ENCODE data around the gene IL13RA1. TPM values are rescaled to one million over a fixed set of nuclear protein-coding genes. Genes with fewer than 3 reads are reported as not detected.

The IL13RA1 gene
- total RNA-seq, 1 donor from 2014 or later, result 29.6 TPM

DNA sequence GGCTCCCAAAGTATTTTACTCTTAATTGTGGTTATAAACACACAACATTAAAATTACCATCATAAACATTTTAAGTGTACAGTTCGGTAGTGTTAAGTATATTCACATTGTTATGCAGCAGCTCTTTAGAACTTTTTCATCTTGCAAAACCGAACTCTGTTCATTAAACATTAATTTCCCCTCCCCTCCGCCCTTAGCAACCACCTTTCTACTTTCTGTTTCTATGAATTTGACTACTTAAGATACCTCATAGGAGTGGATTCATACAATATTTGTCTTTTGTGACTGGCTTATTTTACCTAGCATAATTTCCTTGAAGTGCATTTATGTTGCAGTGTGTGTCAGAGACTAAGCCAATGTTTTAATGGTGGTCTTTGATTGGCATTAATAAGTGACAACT is 32.6 kb downstream of the IL13RA1 start:
- peaks cover 0 to 5% of the 10 kb centered on the region in 2 donors for H3K4me1 ChIP-seq
- peaks cover 0 to 18% of the 10 kb centered on the region in 2 donors for H3K36me3 ChIP-seq
- TF ChIP-seq, protein P1, sequence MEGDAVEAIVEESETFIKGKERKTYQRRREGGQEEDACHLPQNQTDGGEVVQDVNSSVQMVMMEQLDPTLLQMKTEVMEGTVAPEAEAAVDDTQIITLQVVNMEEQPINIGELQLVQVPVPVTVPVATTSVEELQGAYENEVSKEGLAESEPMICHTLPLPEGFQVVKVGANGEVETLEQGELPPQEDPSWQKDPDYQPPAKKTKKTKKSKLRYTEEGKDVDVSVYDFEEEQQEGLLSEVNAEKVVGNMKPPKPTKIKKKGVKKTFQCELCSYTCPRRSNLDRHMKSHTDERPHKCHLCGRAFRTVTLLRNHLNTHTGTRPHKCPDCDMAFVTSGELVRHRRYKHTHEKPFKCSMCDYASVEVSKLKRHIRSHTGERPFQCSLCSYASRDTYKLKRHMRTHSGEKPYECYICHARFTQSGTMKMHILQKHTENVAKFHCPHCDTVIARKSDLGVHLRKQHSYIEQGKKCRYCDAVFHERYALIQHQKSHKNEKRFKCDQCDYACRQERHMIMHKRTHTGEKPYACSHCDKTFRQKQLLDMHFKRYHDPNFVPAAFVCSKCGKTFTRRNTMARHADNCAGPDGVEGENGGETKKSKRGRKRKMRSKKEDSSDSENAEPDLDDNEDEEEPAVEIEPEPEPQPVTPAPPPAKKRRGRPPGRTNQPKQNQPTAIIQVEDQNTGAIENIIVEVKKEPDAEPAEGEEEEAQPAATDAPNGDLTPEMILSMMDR (IDR thresholded peaks at IDR 0.05), result no peak
- H3K4me3 ChIP-seq, result no peak overlapping the region
- intact Hi-C loops (cut with DNase I), result loop anchor here (5.0 kb wide), 1 partner anchor 47 kb away; no protein-coding TSS in a partner anchor
- no peaks in the 10 kb centered on the region for H3K27me3 ChIP-seq
- H3K9me3 ChIP-seq, result no peaks in the 10 kb centered on the region
- DNase-seq (ENCODE audit: low spot score in 2 of 2), result no peak
- no peak overlapping the region for H3K27ac ChIP-seq

DNA sequence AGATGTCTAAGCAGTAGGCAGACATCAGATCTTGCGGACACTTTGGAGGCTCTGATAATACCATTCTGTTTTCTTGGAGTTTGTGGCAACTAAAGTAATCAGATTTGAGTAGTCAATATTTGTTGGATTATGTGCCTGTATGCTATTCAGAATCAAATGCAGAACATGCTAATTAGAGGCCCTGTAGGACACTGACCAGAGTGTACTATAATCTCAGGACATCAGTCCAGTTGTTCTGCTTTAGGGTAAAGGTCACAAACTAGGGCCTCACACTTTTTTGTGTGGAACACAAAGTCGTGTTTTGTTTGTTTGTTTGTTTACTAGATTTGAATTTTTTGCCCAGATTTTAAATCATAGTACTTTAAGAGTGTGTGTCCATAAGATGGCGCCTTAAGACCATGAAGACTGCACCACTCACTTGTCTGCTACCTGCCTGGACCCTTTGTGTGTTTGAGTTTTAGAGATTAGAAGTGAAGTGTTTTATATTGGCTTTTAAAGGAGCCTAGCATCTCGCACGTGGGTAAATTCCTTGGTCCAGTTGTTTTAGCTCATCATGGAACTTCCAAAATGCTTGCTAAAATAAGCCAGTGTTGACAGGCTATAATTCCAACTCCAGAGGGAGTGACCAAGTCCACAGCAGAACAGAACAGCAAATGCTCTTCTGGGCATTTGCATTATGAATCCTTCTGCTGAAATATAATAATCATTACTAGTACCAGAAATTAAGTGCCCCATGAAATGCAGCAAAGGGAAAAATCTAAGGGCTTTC is 34.7 kb downstream of the IL13RA1 start:
- Histone ChIP-seq H3K9me3 (no peaks in the 10 kb centered on the region), H3K36me3 (peaks cover 0 to 18% of the 10 kb centered on the region in 2 donors), H3K4me3 (no peak overlapping the region), H3K4me1 (no peaks in the 10 kb centered on the region), H3K27ac (no peak overlapping the region), H3K27me3 (no peaks in the 10 kb centered on the region)
- DNase-seq (ENCODE audit: low spot score in 2 of 2), result no peak
- intact Hi-C loops (cut with DNase I), result loop anchor here (5.0 kb wide), 1 partner anchor 45 kb away; no protein-coding TSS in a partner anchor
- TF ChIP-seq, protein P1 (IDR thresholded peaks at IDR 0.05), result no peak

DNA sequence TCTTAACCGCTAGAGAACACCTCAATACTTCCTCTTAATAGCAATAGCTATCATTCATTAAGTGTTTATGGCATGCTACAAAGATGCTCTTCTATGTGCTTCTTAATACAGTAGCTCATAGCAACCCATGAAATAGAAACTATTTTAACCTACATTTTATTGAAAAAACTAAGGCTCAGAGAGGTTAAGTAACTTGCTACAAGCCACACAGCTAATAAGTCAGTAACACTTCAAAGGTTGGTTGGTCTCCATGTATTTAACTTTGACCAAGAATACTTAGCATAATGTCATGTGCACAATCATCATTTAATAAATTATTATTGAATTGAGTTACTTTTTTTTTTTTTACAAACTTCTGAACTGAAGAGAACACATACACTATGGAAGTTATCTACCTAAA is 36.1 kb downstream of the IL13RA1 start:
- Histone ChIP-seq H3K27me3 (no peaks in the 10 kb centered on the region), H3K4me1 (no peaks in the 10 kb centered on the region), H3K9me3 (no peaks in the 10 kb centered on the region), H3K27ac (no peak overlapping the region), H3K4me3 (no peak overlapping the region), H3K36me3 (peaks cover 6 to 18% of the 10 kb centered on the region in 2 donors)
- TF ChIP-seq, protein P1 (IDR thresholded peaks at IDR 0.05), result no peak
- no peak for DNase-seq (ENCODE audit: low spot score in 2 of 2)
- intact Hi-C loops (cut with DNase I), result loop anchor here (5.0 kb wide), 1 partner anchor 44 kb away; no protein-coding TSS in a partner anchor

DNA sequence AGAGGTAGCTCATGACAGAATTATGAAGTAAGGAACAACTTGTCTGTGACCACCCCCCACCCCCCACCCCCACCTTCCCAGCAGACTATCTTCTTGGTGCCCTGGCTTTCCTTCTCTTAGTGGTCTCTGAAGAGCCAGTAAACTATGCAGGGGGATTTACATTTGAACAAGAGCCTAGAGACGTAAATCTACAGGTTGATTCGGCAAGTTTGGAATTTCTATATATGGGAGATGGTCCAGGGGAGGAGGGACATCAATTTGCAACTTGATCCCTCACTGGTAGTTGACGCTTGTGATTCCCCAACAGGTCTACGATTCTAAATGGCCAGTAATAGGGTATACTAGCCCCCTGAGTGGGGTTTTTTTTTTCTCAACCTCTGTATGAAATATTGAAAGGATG is 36.7 kb downstream of the IL13RA1 start:
- DNase-seq (ENCODE audit: low spot score in 2 of 2), result no peak
- no peak overlapping the region for H3K27ac ChIP-seq
- intact Hi-C loops (cut with DNase I), result loop anchor here (5.0 kb wide), 1 partner anchor 43 kb away; no protein-coding TSS in a partner anchor
- peaks cover 7 to 16% of the 10 kb centered on the region in 2 donors for H3K36me3 ChIP-seq
- no peaks in the 10 kb centered on the region for H3K27me3 ChIP-seq
- TF ChIP-seq, protein P1 (IDR thresholded peaks at IDR 0.05), result no peak
- H3K4me1 ChIP-seq, result no peaks in the 10 kb centered on the region
- no peak overlapping the region for H3K4me3 ChIP-seq
- H3K9me3 ChIP-seq, result no peaks in the 10 kb centered on the region

DNA sequence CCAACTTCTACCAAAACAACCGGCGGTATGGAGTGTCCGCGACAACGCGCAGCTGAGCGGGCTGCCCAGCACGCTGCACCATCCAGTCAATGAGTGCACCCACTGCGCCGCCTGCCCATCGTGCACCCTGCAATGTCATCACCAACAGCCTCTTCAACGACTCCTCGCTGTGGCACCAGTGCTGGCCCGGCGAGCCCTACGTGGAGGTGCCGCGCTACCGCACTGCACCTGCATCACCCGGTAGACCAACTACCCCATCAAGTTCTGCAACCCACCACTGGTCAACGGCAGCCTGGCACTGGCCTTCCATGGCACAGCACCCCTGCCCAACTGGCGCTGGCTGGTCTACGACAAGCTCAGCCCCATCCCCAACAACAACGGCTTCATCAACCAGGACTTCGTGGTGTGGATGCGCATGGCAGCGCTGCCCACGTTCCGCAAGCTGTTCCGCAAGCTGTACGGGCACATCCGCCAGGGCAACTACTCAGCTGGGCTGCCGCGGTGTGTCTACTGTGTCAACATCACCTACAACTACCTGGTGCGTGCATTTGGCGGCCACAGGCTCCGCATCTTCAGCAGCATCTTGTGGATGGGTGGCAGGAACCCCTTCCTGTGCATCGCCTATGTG is 42.8 kb downstream of the IL13RA1 start:
- no peak for DNase-seq (ENCODE audit: low spot score in 2 of 2)
- Histone ChIP-seq H3K27me3 (no peaks in the 10 kb centered on the region), H3K36me3 (peaks cover 12 to 13% of the 10 kb centered on the region in 2 donors), H3K9me3 (no peaks in the 10 kb centered on the region), H3K4me3 (no peak overlapping the region), H3K27ac (no peak overlapping the region), H3K4me1 (no peaks in the 10 kb centered on the region)
- TF ChIP-seq, protein P1 (IDR thresholded peaks at IDR 0.05), result no peak
- intact Hi-C loops (cut with DNase I), result no loop called here
